ENCODE measurements around the gene NOX1.
"Not testable (repeated sequence)": the region's sequence is repeated elsewhere in the genome, so short reads cannot be mapped to it uniquely, and the experiment has no call there.

NOX1 gene

DNA sequence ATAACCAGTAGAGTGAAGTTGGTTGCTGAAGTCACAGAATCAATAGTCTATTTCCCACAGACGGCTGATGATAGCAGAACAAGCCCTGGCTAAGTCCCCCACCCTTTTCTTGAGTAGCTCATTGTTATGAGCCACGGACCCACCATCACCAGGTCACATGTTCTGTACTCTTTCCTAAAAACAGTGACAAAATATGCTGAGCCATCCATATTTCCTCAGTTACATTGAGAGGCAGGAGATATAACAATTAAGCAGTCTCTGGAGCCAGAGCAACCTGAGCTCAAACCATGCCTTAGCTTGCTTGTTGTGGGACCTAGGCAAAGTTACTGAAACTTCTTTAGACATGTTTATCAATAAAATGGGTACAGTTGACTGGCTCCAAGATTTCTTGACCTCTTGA is 56.8 kb downstream of the NOX1 start:
- DNase-seq, result no peak

DNA sequence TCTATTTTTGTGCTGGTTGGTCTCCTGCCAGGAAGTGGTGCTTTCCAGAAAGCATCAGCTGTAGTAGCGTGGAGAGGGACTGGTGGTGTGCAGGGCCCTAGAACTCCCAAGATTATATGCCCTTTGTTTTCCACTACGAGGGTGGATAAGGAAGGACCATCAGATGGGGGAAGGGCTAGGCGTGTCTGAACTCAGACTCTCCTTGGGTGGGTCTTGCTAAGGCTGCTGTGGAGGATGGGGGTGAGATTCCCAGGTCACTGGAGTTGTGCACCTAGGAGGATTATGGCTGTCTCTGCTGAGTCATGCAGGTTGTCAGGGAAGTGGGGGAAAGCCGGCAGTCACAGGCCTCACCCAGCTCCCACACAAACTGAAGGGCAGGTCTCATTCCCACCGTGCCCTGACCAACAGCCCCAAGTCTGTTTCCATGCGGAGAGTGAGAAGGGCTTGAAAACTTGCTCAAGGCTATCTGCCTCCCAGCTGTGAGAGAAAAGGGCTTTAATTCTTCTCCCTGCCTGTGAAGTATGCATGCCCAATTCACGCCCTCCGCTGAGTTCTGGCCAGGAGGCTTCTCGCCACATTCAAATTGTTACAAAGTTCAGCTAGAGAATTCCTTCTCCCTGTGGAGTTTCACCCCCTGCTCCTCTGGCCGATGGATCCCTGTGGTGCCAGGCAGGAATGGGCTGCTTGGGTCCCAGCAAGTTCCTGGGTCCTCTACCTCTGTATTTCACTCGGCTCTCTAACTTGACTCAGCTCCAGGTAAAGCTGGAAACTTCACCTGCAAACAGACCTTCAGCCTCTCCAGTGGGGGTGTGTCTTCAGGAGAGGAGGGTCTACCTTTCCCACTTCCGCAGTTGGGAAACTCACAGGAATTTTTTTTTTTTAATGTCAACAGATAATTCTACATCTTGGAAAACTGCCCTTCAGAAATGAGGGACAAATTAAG is 61.7 kb downstream of the NOX1 start:
- no peak for DNase-seq

DNA sequence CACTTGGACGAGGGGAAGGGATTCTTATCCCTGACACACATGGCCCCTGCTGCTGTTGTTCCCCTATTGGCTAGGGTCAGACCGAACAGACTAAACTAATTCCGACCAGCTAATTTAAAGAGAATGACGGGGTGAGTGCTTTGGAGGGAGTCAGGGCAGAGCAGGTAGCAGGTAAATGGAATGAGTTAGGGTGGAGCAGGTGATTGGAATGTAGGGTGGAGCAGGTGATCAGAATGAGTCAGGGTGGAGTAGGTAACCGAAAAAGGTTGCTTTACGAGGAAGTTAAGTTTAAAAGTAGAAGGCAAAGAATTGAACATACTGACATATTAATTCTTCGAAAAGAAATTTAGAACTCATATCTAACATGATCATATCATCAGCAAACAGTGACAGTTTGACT is 65.9 kb downstream of the NOX1 start:
- not testable (repeated sequence) for DNase-seq

DNA sequence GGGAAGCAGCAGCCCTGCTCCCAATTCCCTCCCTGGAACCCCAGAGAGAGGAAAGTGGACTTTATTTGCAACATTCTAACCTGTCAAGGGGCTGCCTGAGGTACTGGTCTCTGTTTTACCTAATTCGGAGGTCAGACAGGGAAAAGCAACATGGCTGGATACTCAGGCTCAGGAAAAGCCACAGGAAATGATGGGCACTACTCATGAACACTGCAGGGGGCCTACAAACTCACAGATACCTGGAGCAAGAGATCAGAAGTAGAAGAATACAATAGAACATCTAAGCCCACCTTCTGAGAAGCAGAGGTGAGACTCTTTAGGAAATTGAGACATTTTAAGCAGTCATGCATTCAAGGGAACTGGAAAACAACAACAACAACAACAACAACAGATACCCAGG is 69.4 kb downstream of the NOX1 start:
- DNase-seq, result no peak

GRCh38 chrX:100802843-100803242 is 71.3 kb downstream of the NOX1 start:
- DNase-seq, result no peak

GRCh38 chrX:100798484-100799214 is 75.5 kb downstream of the NOX1 start:
- no peak for DNase-seq

- no peak for DNase-seq
Observed at GRCh38 chrX:100797359-100797758, 76.8 kb downstream of the NOX1 start.

- not testable (repeated sequence) for DNase-seq
Observed at GRCh38 chrX:100796371-100796770, 77.8 kb downstream of the NOX1 start.

Data from CD4-positive, alpha-beta T cell treated with Interleukin-12 subunit alpha and Interleukin-12 subunit beta, for 1 hour (primary cell).